ENCODE data around the gene GRPEL1.

DNA sequence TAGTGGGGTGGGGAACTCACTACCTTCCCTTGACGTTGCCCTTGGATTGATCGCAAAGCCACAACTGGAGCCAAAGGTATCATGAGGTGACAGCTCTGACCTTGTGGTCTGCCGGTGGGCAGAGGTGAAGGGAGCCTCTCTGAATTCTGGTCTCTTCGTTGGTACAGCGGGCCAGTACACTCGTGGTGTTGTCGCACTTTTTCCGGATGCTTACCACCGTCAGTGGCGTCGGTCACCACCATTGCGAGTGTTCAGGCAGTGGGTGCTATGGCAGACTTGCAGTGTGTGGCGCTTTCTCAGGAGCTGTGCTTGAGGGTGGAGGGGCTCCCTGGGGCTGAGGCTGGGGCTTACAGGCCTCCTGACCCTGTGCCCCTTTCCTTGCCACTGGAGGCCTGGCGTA lies 5.2 kb upstream of the GRPEL1 start:
- TF ChIP-seq CTCF (conservative IDR thresholded peaks at IDR 0.05; ENCODE audit: low read depth, low read length) = no peak
- TF ChIP-seq POLR2A (IDR thresholded peaks at IDR 0.05; ENCODE audit: low read depth, low read length) = no peak
- no peak for TF ChIP-seq SMC3 (IDR thresholded peaks at IDR 0.05; ENCODE audit: low read depth, low read length)
- TF ChIP-seq RAD21 (IDR thresholded peaks at IDR 0.05; ENCODE audit: low read length) = no peak
- TF ChIP-seq CEBPB (IDR thresholded peaks at IDR 0.05; ENCODE audit: low read depth, low read length) = no peak
- no peak for TF ChIP-seq MXI1 (IDR thresholded peaks at IDR 0.05; ENCODE audit: borderline replicate concordance, low read depth, low read length)

Measured in IMR-90 (cell line).